Measurements from ENCODE around the gene CCNY.
"Not testable (repeated sequence)": the region's sequence is repeated elsewhere in the genome, so short reads cannot be mapped to it uniquely, and the experiment has no call there.

The CCNY gene

DNA sequence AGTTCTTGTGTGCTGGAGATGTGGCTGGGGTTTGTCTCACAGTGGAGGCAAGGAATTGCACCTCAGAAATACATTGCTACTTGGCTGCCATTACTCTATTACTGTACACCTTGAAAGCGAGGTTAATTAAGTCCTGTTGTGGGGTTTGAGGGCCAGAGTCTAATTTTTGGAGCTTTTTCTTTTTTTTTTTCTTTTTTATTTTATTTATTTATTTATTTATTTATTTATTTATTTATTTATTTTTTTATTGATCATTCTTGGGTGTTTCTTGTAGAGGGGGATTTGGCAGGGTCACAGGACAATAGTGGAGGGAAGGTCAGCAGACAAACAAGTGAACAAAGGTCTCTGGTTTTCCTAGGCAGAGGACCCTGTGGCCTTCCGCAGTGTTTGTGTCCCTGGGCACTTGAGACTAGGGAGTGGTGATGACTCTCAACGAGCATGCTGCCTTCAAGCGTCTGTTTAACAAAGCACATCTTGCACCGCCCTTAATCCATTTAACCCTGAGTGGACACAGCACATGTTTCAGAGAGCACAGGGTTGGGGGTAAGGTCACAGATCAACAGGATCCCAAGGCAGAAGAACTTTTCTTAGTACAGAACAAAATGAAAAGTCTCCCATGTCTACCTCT is 69.8 kb downstream of the CCNY start:
- not testable (repeated sequence) for DNase-seq (ENCODE audit: low read depth)

DNA sequence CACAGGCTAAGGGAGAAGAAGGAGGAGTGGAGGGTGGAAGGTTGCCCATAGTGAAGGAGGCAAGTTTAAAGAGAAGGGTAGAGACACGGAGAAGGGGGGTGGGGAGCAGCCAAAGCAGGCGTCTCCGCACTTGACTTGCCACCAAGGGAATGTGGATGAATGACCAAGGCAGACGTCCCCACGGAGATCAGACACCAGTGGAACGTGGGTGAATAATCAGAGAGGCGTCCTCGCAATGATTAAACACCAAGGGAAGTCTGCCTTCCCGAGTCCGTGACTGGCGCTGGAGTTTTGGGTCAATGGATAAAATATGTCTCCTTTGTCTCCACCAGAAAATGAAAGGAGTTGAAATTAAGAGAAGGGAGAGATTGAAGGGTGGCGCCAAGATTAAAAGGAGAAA is 71.4 kb downstream of the CCNY start:
- not testable (repeated sequence) for DNase-seq (ENCODE audit: low read depth)

DNA sequence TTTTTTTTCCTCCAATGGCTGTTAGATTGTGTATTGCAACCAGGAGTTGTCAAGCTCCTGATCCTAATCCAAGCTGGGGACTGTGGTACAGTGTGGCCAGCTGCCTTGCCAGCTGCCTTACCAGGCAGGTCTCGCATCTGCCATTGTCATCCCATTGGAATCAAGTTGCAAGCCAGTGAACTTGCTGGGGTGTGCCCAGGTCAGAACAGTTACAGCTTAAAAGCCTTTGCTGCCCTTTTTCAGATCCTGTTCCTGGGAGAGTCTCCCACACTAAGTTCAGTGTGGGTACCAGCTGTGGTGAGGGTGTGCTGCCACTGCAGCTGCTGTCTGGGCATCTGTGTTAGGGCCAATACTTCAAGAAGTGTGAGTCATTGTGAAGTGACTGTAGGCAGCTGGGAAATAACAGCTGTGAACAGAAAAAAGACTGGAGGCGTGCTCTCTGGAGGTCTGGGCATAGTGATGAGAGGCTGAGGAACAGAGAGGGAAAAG is 72.8 kb downstream of the CCNY start:
- no peak for DNase-seq (ENCODE audit: low read depth)

GRCh38 chr10:35409808-35410207 is 73.5 kb downstream of the CCNY start:
- DNase-seq (ENCODE audit: low read depth), result no peak

DNA sequence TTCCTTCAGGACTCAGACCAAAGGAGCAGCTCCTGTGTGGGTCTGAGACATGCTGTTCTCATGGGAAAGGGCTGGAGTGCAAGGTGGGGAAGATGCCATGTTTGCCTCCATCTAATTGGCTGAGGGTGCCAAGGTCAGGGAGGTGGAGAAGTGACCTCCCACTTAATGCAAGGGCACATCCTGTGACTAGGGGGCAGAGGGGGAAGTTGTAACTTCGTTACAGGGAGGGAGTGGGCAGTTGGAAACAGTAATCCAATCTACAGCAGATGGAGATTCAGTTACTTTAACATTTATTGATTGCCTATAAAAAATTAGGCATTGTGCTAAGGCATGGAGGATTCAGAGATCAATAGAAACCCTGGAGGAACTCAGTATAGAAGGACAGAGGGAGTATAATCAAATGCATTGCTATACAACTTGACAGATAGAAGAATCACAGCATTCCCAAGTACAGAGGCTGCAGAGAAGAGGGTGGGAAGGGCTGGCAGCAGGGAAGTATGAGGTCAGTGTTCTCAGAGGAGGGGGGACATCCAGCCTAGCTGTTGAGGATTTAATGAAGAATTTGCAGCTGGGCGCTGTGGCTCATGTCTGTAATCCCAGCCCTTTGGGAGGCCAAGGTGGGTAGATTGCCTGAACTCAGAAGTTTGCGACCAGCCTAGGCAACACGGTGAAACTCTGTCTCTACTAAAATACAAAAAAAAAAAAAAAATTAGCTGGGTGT is 75.9 kb downstream of the CCNY start:
- DNase-seq (ENCODE audit: low read depth), result no peak

- no peak for DNase-seq (ENCODE audit: low read depth)
Observed at GRCh38 chr10:35412900-35413491, 76.7 kb downstream of the CCNY start.

DNA sequence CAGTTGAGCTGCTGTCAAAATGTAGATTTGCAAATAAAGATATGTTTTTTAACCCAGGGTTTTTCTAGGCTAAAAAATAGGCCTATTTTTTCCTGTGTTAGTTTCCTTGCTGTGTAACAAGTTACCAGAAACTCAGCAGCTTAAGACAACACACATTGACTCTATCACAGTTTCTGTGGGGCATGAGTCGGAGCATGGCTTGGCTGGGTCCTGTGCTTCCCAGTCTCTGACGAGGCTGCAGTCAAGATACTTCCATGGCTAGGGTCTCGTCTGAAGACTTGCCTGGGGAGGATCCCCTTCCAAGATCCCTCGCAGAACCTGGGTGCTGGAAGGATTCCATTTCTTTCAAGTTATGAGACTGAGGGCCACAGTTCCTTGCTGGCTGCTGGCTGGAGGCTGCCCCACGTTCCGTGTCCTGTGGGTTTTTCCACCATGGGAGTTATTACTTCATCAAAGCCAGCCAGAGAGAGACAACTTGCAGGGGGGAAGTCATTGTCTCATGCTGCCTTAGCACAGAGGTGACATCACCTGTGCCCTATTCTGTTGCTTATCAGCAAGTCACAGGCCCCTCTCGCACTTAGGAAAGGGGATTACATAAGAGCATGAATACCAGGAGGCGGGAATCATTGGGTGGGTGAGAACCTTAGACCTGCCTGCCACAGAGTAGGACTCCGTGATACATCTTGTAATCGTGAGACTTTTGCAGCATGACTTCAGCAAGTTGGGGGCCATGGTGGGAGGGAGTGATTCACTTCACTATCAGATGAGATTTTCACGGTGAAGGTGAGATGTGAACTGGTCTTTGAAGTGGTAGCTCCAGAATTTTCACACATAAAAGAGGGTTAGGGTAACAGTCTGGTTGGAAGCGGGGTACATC is 77.9 kb downstream of the CCNY start:
- DNase-seq (ENCODE audit: low read depth), result no peak

- no peak for DNase-seq (ENCODE audit: low read depth)
Observed at GRCh38 chr10:35415505-35415904, 79.2 kb downstream of the CCNY start.

GRCh38 chr10:35416619-35417312 is 80.5 kb downstream of the CCNY start:
- no peak for DNase-seq (ENCODE audit: low read depth)

DNA sequence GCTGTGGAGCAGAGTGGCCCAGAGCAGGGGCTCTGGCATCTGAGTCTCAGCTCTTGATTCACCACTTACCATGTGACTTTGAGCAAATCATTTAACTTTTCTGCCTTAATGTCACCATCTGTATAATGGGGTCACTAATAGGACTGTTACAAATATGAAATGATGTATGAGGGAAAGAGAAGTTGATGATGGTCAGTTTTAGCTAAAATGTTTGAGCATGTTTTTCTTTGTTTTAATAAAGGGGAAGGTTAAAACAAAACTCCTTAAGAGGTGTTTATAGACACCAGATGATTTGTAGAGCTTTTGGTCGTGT is 81.0 kb downstream of the CCNY start:
- DNase-seq (ENCODE audit: low read depth), result no peak

DNA sequence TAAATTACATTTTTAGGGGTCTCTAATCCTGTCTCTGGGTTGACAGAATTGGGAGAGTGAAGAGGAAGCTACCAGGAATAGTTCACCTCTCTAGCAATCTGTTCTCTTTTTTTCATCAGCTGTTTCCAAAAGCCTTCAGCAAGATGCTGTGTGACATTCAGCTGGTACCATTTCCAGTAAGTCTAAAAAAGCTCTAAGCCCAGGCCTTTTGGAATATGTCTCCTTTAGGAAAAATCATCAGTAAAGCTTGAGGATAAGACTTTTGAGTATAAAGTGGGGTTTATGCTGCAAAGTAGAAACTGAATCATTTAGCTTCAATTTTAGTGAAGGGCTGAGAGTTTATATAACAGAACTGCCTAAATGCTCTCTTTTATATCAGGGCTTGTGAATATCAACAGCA is 81.5 kb downstream of the CCNY start:
- no peak for DNase-seq (ENCODE audit: low read depth)

- not testable (repeated sequence) for DNase-seq (ENCODE audit: low read depth)
Observed at GRCh38 chr10:35418580-35418979, 82.3 kb downstream of the CCNY start.

GRCh38 chr10:35420044-35420443 is 83.7 kb downstream of the CCNY start:
- no peak for DNase-seq (ENCODE audit: low read depth)

GRCh38 chr10:35420827-35421552 is 84.7 kb downstream of the CCNY start:
- no peak for DNase-seq (ENCODE audit: low read depth)

DNA sequence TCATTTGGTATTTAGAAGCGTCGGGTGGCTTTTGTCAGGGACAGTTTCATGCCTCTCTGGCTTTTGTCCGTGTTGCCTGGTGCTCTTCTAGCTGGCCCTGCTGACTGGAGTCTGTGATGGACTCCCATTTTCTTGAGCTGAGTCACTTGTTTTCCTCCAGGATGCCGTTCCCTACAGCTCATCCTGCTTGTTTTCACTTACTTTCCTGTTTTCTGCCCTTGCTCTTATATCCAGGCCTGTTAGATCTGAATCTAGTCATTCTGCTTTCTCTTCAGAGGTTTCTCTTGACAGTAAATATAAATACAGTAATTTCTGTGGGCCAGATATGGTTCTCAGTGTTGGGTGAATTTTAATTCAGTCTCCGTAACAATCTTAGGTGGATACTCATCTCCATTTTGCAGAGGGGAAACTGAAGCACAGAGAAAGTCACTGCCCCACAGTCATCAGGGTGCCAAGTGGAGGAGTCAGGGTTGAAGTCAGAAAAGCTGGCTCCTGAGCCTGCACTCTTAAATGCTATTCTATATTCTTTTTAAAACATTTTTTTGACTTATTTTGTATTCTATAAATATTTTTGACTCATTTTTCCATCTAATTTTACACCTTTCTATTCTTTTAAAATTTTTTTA is 85.4 kb downstream of the CCNY start:
- no peak for DNase-seq (ENCODE audit: low read depth)

- no peak for DNase-seq (ENCODE audit: low read depth)
Observed at GRCh38 chr10:35422228-35422627, 85.9 kb downstream of the CCNY start.

DNA sequence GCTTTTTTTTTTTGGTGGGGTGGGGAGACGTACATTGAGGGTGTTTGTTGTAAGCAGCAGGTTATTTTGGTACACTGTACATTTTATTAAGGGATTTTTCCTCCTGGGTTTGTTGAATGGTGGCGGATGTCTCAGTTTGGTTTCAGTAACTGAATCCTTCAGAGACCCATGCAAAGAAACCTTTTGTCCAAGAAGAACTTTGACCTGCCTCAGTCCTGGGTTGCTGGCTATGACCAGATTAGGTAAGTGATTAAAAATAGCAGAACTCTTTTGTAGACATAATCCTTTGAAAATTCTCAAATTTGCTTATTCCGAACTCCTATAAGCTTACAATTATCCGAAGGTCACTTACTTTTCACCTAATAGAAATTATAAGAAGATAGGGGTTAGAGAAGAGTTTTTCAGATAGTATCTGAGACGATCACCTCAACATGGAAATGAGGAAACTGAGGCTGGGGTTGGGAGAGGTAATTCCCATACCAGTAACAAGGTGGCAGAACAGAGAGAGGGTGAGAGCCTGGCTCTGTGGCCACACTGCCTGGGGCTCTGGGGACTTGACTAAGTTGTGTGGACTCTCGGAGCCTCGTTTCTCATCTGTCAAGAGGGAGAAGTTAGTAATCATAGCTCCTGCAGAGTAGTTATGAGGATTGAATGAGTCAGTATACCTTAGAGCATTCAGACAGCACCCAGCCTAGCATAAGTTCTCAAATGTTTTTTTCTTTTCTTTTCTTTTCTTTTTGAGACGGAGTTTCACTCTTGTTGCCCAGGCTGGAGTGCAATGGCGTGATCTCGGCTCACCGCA is 87.4 kb downstream of the CCNY start:
- no peak for DNase-seq (ENCODE audit: low read depth)

DNA sequence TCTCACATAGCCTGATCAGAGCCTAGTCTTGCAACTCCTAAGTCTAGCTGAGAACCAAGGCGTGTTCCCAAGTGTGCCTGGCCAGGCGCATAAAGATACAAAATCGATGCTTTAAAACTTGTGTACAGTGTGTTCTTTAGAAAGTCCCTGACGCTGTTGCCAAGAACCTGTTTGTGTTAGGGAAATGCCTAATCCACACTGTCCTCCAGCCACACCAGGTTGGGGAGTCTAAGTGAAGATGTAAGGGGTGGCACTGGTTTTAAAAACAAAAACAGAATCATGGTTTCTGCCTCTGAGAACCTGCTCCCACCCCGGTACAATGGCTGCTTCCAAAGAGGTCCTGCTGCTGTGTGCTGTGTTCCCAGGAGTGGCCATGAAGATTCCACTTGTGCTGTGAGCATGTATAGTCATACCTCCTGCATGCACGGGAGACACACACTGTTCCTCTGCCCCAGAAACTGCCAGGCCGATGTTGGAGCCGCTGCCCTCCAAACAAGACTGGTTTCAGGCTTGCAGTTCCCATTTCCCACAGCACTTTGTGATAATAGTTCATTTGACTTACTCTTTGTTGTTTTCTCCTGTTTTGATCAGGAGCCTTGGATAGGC is 88.5 kb downstream of the CCNY start:
- no peak for DNase-seq (ENCODE audit: low read depth)

GRCh38 chr10:35425595-35425994 is 89.3 kb downstream of the CCNY start:
- DNase-seq (ENCODE audit: low read depth), result no peak

DNA sequence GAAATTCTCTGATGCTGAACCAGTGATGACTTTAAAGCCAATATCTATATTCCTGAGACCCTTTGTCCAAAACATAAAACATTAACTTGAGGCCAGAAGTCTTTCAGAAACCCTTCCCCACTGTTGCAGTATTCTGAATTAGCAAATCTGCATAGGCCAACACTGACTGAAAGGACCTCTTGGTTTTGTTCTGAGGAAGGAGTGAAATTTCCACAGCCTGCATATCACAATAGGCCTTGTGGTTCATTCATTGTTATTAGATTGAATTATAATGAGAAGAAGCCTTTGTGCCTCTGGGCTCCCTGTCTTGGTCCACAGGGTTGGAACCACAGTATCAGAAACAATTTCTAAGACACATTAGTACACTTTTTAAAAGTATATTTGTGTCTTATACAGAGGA is 90.3 kb downstream of the CCNY start:
- DNase-seq (ENCODE audit: low read depth), result no peak
